Esophagus muscularis mucosa (tissue), 4 donors: ENCODE measurements around the gene PTPN3. TPM values are rescaled to one million over a fixed set of nuclear protein-coding genes. Genes with fewer than 3 reads are reported as not detected.

ENCODE experiments used
- DNase-seq: peaks from one replicate; pipeline ENCODE4 v3.0.0-alpha.2; 2017; ENCODE audit errors: extremely low spot score
- H3K27ac ChIP-seq, 4 donors: fragments of 200-600 bp; sonication (generic); replicated peaks in 1 of 4; 1 replicate in 3 of 4; 2 replicates in 1 of 4; pipeline ENCODE4 v1.5.1; 2016 to 2019; ENCODE audit warnings: mild to moderate bottlenecking in 1 of 4
- H3K27me3 ChIP-seq, 4 donors: fragments of 200-600 bp; sonication (generic); one replicate each; pipeline versions ENCODE4 v1.5.1 to v1.6.0; 2016 to 2019
- H3K36me3 ChIP-seq, 4 donors: fragments of 200-600 bp; sonication (generic); one replicate each; pipeline ENCODE4 v1.5.1; 2016 to 2019
- H3K4me1 ChIP-seq, 4 donors: fragments of 200-600 bp; sonication (generic); one replicate each; pipeline ENCODE4 v1.5.1; 2016 to 2019
- H3K4me3 ChIP-seq, 4 donors: fragments of 200-600 bp; sonication (generic); 1 replicate in 2 of 4; 2 replicates in 2 of 4; pipeline ENCODE4 v1.5.1; 2016 to 2019; ENCODE audit warnings: mild to moderate bottlenecking in 4 of 4, moderate library complexity in 1 of 4
- H3K9me3 ChIP-seq, 4 donors: fragments of 200-600 bp; sonication (generic); 1 replicate in 3 of 4; 2 replicates in 1 of 4; pipeline ENCODE4 v1.5.1; 2016 to 2019
- EP300 ChIP-seq: sonication (generic); formaldehyde crosslinking; IDR thresholded peaks from one replicate; pipeline ENCODE4 v1.6.1; 2017; ENCODE audit warnings: antibody characterized with exemption
- POLR2A ChIP-seq: fragments of 450-650 bp; IDR thresholded peaks from one replicate; pipeline ENCODE4 v1.6.1; 2017; ENCODE audit warnings: antibody characterized with exemption, moderate library complexity, mild to moderate bottlenecking, low read depth
- POLR2AphosphoS5 ChIP-seq, 2 donors: sonication (generic); formaldehyde crosslinking; IDR thresholded peaks; one replicate each; pipeline ENCODE4 v1.6.1; 2017; ENCODE audit warnings: antibody characterized with exemption in 2 of 2
- WGBS: methylation state at CpG from one replicate; pipeline ENCODE4 v1.1.5; 2018; 5-methylcytosine and 5-hydroxymethylcytosine counted together
- intact Hi-C: fragments of 100-400 bp; cut with DNase I; formaldehyde crosslinking; loops from one replicate; pipeline ENCODE4 v1.15.1; 2023
- total RNA-seq, 4 donors: library from RNA; depleted of rRNA; stranded (reverse); fragments of >200 nt; gene quantifications; one replicate each; pipeline versions ENCODE4 v1.1.0 to v1.2.1, GENCODE V29; 2016
- TF ChIP-seq, protein P1 (sequence below), 3 experiments: fragments of 200-600 bp in 2 of 3; fragments of 450-650 bp in 1 of 3; sonication (generic) in 2 of 3; IDR thresholded peaks; one replicate each; pipeline ENCODE4 v1.5.1; 2017 to 2019; ENCODE audit warnings: antibody characterized with exemption in 3 of 3, mild to moderate bottlenecking in 2 of 3, moderate library complexity in 1 of 3

Gene PTPN3
- total RNA-seq, 4 donors from 2014 or later = 0.83 to 2.0 (median 1.3) TPM

DNA sequence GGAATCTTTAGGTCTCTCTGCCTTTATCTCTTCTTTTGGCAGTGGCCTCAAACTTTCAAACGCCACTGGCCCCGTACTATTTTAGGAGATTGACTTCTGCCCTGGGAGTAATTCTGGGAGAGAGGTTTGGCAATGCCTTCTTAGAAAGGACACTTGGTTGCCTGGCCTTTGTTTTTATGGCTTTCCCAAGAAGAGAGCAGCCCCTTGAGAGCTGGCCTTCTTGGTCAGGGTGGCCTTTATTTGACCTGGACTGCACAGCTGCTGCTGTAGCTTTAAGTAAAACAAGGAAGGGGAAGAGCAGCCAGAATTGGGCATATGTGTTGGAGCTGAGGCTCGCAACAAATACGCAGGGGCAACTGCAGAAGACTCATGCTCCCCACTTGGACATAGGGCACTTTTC lies 60.8 kb downstream of the PTPN3 start:
- Histone ChIP-seq H3K27me3 (no peaks in the 10 kb centered on the region), H3K36me3 (no peaks in the 10 kb centered on the region), H3K27ac (no peak overlapping the region), H3K4me3 (no peak overlapping the region), H3K9me3 (no peaks in the 10 kb centered on the region), H3K4me1 (peaks cover 0 to 4% (median 4%) of the 10 kb centered on the region in 4 donors)
- no peak for DNase-seq
- TF ChIP-seq POLR2AphosphoS5 (IDR thresholded peaks at IDR 0.05) = no peak
- 76% methylated on average over 4 of the region's 4 CpGs for WGBS
- intact Hi-C loops = no loop called here

- TF ChIP-seq, protein P1, sequence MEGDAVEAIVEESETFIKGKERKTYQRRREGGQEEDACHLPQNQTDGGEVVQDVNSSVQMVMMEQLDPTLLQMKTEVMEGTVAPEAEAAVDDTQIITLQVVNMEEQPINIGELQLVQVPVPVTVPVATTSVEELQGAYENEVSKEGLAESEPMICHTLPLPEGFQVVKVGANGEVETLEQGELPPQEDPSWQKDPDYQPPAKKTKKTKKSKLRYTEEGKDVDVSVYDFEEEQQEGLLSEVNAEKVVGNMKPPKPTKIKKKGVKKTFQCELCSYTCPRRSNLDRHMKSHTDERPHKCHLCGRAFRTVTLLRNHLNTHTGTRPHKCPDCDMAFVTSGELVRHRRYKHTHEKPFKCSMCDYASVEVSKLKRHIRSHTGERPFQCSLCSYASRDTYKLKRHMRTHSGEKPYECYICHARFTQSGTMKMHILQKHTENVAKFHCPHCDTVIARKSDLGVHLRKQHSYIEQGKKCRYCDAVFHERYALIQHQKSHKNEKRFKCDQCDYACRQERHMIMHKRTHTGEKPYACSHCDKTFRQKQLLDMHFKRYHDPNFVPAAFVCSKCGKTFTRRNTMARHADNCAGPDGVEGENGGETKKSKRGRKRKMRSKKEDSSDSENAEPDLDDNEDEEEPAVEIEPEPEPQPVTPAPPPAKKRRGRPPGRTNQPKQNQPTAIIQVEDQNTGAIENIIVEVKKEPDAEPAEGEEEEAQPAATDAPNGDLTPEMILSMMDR (IDR thresholded peaks at IDR 0.05) = no peak
- no peak for TF ChIP-seq POLR2AphosphoS5 (IDR thresholded peaks at IDR 0.05)
- TF ChIP-seq POLR2A = no peak
- TF ChIP-seq EP300 = no peak
- intact Hi-C loops = no loop called here
- Histone ChIP-seq H3K36me3 (no peaks in the 10 kb centered on the region), H3K27me3 (no peaks in the 10 kb centered on the region), H3K9me3 (no peaks in the 10 kb centered on the region), H3K4me3 (no peak overlapping the region), H3K4me1 (peaks cover 0 to 3% (median 3%) of the 10 kb centered on the region in 4 donors), H3K27ac (no peak overlapping the region)
- DNase-seq = no peak
- 91% methylated on average over 3 of the region's 3 CpGs for WGBS
These were observed 62.0 kb downstream of the PTPN3 start for GRCh38 chr9:109436071-109436470.

DNA sequence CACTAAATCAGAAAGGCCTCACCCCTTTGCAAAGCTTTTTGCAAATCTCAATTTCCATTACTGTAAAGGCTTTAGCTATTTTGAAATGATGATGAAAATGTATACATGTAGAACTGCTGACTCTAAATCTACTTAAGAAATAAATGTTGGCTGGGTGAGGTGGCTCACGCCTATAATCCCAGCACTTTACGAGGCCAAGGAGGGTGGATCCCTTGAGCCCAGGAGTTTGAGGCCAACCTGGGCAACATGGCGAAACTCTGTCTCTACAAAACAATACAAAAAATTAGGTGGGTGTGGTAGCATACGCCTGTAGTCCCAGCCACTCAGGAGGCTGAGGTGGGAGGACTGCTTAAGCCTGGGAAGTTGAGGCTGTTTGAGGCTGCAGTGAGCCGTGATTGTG lies 64.6 kb downstream of the PTPN3 start:
- H3K36me3 ChIP-seq = no peaks in the 10 kb centered on the region
- H3K9me3 ChIP-seq = no peaks in the 10 kb centered on the region
- WGBS = 90% methylated on average over 5 of the region's 5 CpGs
- intact Hi-C loops = no loop called here
- H3K4me1 ChIP-seq = no peaks in the 10 kb centered on the region
- H3K4me3 ChIP-seq = no peak overlapping the region
- H3K27ac ChIP-seq = no peak overlapping the region
- TF ChIP-seq, protein P1 (IDR thresholded peaks at IDR 0.05) = no peak
- TF ChIP-seq EP300 (no peak), POLR2AphosphoS5 (IDR thresholded peaks at IDR 0.05) (no peak), POLR2A (no peak)
- DNase-seq = no peak
- no peaks in the 10 kb centered on the region for H3K27me3 ChIP-seq

DNA sequence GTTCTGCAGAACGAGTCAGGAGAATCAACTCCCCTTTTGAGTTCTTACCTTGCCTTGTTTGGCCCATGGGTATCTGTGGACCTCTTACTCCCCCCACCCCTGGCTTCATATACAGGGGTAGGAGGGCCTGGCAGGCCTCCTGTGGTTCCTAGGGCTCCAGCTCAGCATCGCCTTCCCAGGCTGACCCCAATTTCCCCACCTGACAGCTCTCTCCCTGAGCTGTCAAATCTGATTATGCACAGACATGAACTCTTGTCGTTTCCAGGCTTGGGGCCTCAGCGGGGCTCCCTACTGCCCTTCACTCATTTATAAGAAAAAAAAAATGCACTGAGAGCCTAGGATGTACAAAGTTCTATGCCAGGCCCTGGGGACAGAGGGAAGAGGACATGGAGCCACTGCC lies 67.9 kb downstream of the PTPN3 start:
- no peak for TF ChIP-seq POLR2A
- TF ChIP-seq POLR2AphosphoS5 (IDR thresholded peaks at IDR 0.05) = no peak
- TF ChIP-seq, protein P1 (IDR thresholded peaks at IDR 0.05) = no peak
- TF ChIP-seq EP300 = no peak

DNA sequence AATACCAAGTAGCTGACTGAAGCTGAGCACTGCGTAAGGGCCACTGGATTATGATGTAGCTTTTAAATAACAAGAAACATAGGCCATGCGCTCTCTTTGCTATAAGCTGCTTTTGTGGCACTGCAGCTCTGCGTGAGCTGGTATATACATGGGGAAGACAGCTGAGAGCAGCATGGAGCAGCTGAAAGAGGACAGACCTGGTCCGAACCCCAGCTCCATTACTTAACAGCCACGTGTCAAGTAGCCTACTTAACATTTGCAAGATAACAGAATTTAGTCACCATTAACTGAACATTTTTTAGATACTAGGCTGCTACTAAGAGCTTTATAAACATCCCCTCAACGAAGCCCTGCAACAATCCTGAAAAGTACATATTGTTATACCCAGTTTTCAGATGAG lies 69.3 kb downstream of the PTPN3 start:
- intact Hi-C loops = no loop called here
- WGBS = 80% methylated on average over 6 of the region's 6 CpGs
- TF ChIP-seq EP300 (no peak), POLR2A (no peak), POLR2AphosphoS5 (IDR thresholded peaks at IDR 0.05) (no peak)
- TF ChIP-seq, protein P1 (IDR thresholded peaks at IDR 0.05) = no peak

More for the DNA sequence above, 67.9 kb downstream of the PTPN3 start:
- H3K27me3 ChIP-seq = no peaks in the 10 kb centered on the region
- intact Hi-C loops = no loop called here
- 65% methylated on average over 4 of the region's 4 CpGs for WGBS
- no peak overlapping the region for H3K4me3 ChIP-seq
- H3K36me3 ChIP-seq = no peaks in the 10 kb centered on the region
- no peak overlapping the region for H3K27ac ChIP-seq
- DNase-seq = no peak
- no peaks in the 10 kb centered on the region for H3K9me3 ChIP-seq
- no peaks in the 10 kb centered on the region for H3K4me1 ChIP-seq

More for the DNA sequence above, 69.3 kb downstream of the PTPN3 start:
- Histone ChIP-seq H3K4me3 (no peak overlapping the region), H3K27me3 (no peaks in the 10 kb centered on the region), H3K9me3 (no peaks in the 10 kb centered on the region), H3K27ac (no peak overlapping the region), H3K4me1 (no peaks in the 10 kb centered on the region), H3K36me3 (no peaks in the 10 kb centered on the region)
- DNase-seq = no peak
